IPS-15b (cell line): ENCODE data around the gene TBC1D3H.
"Not testable (repeated sequence)": the region's sequence is repeated elsewhere in the genome, so short reads cannot be mapped to it uniquely, and the experiment has no call there.

Source experiments
- H3K27me3 ChIP-seq: one replicate; pipeline ENCODE4 v1.6.1; 2013; ENCODE audit warnings: low read length; ENCODE audit not compliant: control insufficient read depth, insufficient read depth
- H3K36me3 ChIP-seq: one replicate; pipeline ENCODE4 v1.6.1; 2013; ENCODE audit warnings: low read length; ENCODE audit not compliant: control insufficient read depth, insufficient read depth
- H3K4me1 ChIP-seq: one replicate; pipeline ENCODE4 v1.6.1; 2013; ENCODE audit warnings: mild to moderate bottlenecking, low read length; ENCODE audit not compliant: control insufficient read depth, insufficient read depth
- H3K4me3 ChIP-seq: one replicate; pipeline ENCODE4 v1.5.1; 2013; ENCODE audit warnings: low read depth, low read length
- H3K9ac ChIP-seq: one replicate; pipeline ENCODE4 v1.6.1; 2013; ENCODE audit warnings: low read depth, mild to moderate bottlenecking, low read length
- H3K9me3 ChIP-seq: one replicate; pipeline ENCODE4 v1.6.1; 2013; ENCODE audit warnings: mild to moderate bottlenecking, low read length; ENCODE audit not compliant: control insufficient read depth, insufficient read depth

Gene TBC1D3H

GRCh38 chr17:36388385-36389245, at the start of gene TBC1D3H:
Gene TBC1D3H (minus strand): TSS chr17:36388435. CDS start chr17:36386895, 1,540 bp downstream.
- not testable (repeated sequence) for H3K4me3 ChIP-seq, H3K27me3 ChIP-seq, H3K9me3 ChIP-seq, H3K4me1 ChIP-seq, H3K36me3 ChIP-seq, H3K9ac ChIP-seq

GRCh38 chr17:36428891-36429290, 40.7 kb upstream of the TBC1D3H start:
- H3K27me3 ChIP-seq, H3K9ac ChIP-seq, H3K9me3 ChIP-seq, H3K4me3 ChIP-seq, H3K4me1 ChIP-seq, H3K36me3 ChIP-seq: not testable (repeated sequence)

GRCh38 chr17:36415180-36415941, 27.1 kb upstream of the TBC1D3H start:
- H3K36me3 ChIP-seq, H3K9ac ChIP-seq, H3K9me3 ChIP-seq, H3K4me1 ChIP-seq, H3K27me3 ChIP-seq, H3K4me3 ChIP-seq: not testable (repeated sequence)

- H3K9ac ChIP-seq, H3K36me3 ChIP-seq, H3K27me3 ChIP-seq, H3K9me3 ChIP-seq, H3K4me3 ChIP-seq, H3K4me1 ChIP-seq: not testable (repeated sequence)
Observed at GRCh38 chr17:36390943-36391645, 2.9 kb upstream of the TBC1D3H start.

GRCh38 chr17:36375938-36376337, 12.3 kb downstream of the TBC1D3H start:
- H3K9ac ChIP-seq, H3K36me3 ChIP-seq, H3K9me3 ChIP-seq, H3K27me3 ChIP-seq, H3K4me1 ChIP-seq, H3K4me3 ChIP-seq: not testable (repeated sequence)

GRCh38 chr17:36362496-36362895, 25.7 kb downstream of the TBC1D3H start:
- not testable (repeated sequence) for H3K4me3 ChIP-seq, H3K36me3 ChIP-seq, H3K4me1 ChIP-seq, H3K27me3 ChIP-seq, H3K9ac ChIP-seq, H3K9me3 ChIP-seq
